ELF-1 (cell line): Measurements from ENCODE around the gene CYRIA.
A peak's percentile ranks its signal among the peaks of the same experiment; 100 is the strongest.

Source experiments
- DNase-seq: peaks from one replicate; pipeline ENCODE4 v3.0.0-alpha.2; 2016; ENCODE audit warnings: low read depth, low spot score

Gene CYRIA

GRCh38 chr2:16650287-16651249 is 15.1 kb downstream of the CYRIA start:
- DNase-seq, result no peak

DNA sequence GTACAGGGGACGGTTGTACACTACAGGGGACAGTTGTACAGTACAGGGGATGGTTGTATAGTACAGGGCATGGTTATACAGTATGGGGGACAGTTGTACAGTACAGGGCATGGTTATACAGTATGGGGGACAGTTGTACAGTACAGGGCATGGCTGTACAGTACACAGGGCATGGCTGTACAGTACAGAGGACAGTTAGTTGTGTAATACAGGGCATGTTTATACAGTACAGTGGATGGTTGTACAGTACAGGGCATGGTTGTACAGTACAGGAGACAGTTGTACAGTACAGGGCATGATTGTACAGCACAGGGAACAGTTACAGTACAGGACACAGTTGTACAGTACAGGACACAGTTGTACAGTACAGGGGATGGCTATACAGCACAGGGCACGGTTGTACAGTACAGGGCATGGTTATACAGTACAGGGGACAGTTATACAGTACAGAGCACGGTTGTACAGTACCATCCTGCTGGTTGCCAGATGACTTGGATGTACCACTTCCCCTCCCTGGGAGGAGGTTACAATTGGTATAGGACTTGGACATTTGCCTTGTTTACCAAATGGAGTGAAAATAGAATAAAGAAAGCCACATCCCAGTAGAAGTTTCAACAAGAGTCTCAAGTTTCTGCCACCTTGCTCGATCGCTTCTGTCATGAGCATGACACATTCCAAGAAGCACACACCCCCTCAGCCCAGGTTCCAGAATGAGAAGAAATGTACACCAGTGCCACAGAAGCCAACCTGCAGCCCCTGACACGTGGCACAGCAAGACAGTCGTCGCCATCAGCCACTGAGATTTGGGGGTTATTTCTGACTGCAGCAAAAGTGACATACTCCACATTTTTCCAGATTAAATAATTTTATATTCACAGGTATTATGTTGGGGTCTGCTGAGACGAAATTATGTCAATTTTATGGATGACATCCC is 16.0 kb downstream of the CYRIA start:
- no peak for DNase-seq

DNA sequence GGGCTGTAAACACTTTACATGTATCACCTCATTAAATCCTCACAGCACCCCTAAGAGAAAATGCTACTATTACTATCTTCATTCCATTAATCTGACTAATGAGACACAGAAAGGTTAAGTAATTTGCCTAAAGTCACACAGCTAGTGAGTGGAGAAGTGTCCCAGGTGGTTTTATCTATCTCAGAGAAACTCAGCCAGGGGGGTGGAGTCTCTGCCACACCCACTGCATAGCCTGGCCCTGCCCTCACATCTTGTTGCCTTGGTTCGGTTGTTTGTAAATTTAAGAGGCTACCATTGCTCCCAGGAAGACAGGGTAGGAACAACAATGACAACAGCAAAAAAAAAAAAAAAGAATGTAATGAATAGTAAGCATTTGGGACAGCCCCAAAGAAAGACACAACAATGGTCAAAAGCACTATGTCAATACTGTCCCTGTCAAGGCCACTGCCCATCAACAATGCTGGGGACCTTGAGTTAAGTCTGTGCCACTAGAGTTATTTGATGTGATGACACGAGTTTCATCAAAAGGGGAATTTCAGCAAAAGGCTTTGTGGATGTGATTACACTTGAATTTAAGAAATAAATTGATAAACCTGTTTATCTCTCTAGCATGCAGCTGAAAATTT is 17.5 kb downstream of the CYRIA start:
- no peak for DNase-seq

DNA sequence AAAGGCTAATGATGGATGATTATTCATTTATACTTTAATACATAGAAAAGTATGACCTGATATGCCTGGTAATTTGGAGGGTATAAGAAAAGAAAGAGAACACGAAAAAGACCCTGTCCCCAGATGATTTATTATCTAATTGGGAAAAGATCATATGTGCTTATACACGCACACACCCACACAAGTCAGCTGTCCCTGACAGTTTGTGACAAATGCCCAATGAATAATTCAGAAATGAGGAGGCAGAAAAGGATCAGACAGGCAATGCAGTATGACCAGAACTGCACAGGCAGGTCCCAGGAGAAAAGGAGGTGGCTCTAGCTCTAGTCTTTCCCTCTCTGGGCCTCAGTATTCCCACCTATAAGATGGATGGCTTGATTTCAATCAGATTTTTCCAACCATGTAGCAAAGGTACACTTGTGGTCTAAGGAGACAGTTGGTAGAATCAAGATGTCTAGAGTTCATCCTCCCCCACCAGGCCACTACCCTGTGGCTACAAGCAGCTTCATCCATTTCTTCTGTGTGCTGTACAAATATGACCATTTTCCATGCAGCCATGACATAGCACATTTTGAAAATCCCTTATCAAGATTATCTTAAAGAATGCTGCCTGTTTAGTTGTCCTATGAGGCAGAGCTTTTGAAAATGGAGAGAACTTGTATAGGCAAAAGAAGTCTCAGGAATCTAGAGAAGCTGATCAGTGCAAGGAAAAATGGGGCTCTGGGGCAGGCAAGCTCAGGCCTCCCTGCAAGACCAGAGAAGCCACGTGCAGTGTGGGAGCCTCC is 19.7 kb downstream of the CYRIA start:
- DNase-seq, result no peak

- DNase-seq, result no peak
Measured at GRCh38 chr2:16645088-16645487, 20.5 kb downstream of the CYRIA start.

DNA sequence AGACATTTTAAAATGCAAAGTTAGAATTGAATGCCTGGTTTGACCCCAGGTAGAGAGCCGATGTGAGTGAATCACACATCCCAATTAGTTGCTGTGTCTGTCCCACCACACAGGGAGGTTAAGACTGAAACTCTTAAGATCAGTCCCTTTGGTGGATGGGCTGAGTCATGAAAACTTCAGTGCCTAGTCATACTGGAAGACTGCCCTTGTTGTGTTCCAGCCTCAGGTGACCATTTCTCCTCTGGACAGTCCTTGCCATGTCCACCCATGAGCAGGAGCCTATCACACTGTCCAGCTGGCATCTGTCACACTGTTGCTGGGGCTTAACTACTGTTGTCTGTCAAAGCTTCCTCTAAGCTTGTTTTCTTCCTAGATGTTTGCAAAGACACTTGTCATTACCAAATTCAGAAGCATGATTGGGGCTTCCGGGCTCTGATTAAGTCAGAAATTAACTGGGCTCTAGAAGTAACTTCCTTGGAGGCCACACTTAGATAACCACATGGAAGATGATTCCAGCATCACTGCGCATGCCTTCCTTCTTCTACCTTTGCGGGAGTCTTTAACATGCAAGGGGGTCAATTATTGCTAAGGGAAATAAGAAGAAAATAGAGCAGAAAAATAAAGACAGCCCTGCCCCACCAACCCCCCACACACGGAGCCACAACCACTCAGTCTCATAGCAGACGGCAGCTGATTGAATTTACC is 21.3 kb downstream of the CYRIA start:
- no peak for DNase-seq

GRCh38 chr2:16643099-16643498 is 22.5 kb downstream of the CYRIA start:
- DNase-seq, result no peak

GRCh38 chr2:16642088-16642487 is 23.5 kb downstream of the CYRIA start:
- DNase-seq, result no peak

DNA sequence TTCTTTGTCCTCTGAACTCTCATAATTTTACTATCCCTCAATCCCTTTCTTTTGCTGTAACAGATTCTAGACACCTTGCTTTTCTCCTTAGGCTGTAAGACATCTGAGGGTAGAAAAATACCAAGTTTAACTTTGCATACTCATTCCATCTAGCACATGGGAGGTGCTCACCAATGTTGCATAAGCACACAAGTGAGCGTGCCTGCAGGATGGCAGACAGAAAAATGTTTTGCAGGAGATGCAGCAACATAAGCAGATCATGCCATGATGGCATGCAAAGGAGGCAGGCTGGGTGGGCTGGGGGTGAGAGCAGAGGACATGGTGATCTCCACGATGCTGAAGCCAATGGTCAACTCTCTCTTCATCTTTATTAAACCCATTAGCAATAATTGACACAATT is 24.1 kb downstream of the CYRIA start:
- DNase-seq, result no peak

- no peak for DNase-seq
Measured at GRCh38 chr2:16640867-16641266, 24.8 kb downstream of the CYRIA start.

GRCh38 chr2:16640001-16640700 is 25.5 kb downstream of the CYRIA start:
- DNase-seq, result no peak

DNA sequence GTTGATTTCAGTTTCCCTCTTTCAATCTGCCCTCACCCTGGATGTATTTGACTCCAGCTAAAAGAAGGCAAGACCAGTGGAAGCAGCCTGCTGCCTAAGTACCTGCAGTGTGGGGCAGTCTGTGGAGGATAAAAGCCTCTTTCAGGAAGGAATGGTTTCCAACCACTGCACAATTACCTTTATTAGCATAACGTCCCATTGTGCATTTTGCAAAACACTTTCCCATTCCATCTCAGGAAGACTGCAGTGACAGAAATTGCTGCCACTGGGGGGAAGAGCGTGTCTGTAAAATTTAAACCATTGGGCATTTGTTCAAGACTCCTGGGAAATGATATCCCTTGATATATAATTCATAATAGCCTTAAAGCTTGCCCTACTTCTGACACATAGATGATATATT is 26.2 kb downstream of the CYRIA start:
- DNase-seq, result no peak

DNA sequence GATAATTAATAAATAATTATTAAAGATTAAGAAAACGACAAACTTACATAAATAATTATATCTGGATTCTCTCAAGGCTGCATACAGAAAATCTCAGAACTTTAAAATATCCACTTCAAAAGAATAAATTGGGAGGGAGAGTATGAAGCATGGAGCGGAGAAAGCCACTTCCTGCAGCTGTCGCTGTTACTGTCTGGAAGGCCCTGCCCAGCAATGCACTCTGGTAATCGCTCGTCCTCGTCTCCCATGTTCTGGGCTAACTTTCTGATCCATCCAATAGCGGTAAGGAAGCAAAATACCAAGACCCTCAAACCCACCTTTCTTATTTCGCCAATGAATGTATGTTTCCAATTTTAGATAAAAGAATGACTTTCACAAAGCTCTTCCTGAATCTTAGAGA is 26.7 kb downstream of the CYRIA start:
- DNase-seq, result no peak

DNA sequence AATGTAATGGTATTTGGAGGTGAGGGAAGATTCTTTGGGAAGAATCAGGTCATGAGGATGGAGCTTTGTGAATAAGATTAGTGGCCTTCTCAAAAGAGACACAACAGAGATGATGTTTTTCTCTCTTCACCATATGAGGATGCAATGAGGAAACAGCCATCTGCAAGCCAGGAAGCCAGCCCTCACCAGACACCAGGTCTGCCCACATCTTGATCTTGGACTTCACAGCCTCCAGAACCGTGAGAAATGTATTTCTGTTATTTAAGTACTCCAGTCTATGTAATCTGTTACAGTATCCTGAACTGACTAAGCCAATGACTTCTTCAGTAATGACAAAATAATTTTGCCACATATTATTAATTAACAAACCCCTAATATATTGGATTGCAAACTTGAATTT is 28.3 kb downstream of the CYRIA start:
- no peak for DNase-seq

DNA sequence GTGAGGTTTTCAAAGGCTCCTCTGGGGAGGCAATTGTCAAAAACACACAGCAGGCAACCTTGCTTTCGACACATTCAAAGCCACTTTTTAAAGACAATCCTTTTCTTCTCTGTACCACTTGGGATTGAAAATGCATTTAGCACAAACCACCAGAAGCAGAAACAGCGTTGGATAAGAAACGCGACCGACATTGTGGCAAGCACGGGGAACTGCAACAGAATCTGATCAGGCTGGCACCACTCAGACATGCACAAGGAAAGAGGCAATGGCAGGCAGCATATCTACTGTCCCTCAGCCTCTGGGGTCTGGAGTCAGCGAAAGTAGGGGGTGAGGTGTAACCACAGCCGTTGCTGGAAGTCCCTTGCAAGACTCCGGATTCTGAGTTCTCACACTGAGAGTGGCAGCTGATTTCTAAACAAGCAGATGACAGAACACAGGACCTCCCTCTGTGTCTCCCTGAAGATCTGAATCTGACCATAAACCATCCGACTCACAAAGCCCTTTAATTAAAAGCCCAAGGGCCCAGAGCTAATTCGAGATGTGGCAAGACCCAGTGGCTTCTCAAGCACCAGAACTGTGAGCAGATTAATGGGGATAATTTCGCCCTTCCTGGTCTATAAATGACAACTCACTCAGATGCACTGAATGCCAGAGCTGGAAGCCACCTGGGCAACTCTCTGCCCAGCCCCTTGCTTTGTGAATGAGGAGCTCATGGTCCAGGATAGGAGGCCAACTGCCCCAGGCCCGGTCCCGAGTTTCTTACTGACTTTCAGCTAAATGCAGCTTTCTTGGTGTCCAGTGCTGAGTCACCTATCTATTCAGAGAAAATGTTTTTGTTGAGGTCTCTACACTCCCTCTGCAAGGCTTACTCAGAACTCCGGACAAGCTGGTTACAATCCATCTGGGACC is 29.6 kb downstream of the CYRIA start:
- peak; percentile 16 for DNase-seq

DNA sequence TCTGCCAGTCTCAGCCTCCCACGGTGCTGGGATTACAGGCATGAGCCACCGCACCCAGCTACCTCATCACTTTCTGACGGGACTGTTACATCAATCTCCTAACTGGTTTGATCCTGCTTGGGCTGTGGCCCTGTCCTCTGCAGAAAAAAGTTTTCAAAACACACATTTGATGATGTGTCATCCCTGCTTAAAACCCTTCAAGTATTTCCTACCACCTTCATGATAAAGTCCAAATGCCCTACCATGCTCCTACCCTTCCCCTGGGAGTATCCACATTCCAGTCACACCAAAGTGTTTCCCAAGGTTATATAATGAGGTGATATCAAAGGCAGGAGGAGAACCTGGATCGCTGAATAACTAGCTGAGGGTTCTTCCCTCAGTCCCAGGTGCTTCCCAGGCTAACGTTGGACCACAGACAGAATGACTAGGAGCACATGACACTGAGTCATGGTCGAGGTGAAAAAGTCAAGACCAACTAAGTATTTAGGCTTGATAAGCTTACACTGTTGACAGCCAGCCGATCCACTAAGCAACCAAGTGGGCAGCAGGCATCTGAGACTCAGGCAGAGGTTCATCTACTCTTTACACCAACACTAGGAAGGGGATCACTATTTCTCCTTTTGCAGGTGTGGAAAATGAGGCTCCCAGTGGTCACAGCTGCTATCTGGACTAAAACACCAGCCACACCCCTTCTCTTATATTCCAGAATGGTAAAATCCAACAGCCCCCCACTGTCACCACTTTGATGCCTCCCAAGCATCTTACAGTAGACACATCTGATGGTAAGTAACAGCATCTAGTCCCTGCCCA is 31.8 kb downstream of the CYRIA start:
- DNase-seq, result no peak

- no peak for DNase-seq
Measured at GRCh38 chr2:16632598-16632997, 33.0 kb downstream of the CYRIA start.

DNA sequence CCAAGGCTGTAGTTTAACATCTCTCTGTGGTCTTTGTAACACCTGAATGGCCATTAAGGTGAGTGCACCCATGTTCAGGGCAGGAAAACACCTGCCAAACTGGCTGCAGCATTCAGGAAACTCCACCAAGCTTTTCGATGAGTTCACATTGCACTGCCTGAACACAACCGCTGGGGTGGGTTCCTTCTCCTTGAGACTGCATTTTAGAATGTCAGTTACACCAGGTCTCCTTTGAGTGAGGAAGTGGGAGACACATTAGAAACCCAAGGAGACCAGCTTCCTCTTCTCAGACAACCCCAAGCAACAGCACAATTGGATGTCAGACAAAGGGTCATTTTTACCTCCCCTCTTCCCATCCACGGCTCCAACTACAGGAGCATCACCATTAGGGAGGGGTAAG is 35.2 kb downstream of the CYRIA start:
- DNase-seq, result no peak
